Measurements from ENCODE around the gene SLC6A4. TPM values are rescaled to one million over a fixed set of nuclear protein-coding genes. Genes with fewer than 3 reads are reported as not detected.

SLC6A4 gene
- polyA plus RNA-seq, 1 of the 3 experiments (the other 2 are of a cell fraction): 0.12 TPM

DNA sequence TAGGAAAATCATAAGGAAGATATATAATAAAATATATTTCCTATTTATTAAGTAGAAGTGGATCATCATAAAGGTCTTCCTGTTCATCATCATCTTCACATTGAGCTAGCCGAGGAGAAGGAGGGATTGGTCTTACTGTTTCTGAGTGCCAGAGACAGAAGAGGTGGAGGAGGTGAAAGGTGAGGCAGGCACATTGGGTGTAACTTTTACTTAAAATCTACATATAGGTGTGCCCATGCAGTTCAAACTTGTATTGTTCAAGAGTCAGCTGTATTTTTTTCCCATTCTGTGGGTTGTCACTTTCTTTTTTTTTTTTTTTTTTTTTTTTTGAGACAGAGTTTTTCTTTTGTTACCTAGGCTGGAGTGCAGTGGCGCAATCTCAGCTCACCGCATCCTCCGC lies 84.0 kb downstream of the SLC6A4 start:
- no peaks in the 10 kb centered on the region for H3K4me1 ChIP-seq (ENCODE audit: control insufficient read depth in 1 of 2, insufficient read depth in 2 of 2, low read depth in 1 of 2, low read length in 1 of 2)
- TF ChIP-seq EZH2phosphoT487 (IDR thresholded peaks at IDR 0.05; ENCODE audit: borderline replicate concordance, low read depth) (no peak), FOSL2 (IDR thresholded peaks at IDR 0.05; ENCODE audit: borderline replicate concordance, low read depth) (no peak), NFIC (IDR thresholded peaks at IDR 0.05; ENCODE audit: borderline replicate concordance) (no peak), YY1 (IDR thresholded peaks at IDR 0.05; ENCODE audit: low read depth) (no peak), SIN3A (IDR thresholded peaks at IDR 0.05; ENCODE audit: borderline replicate concordance, low read depth, low read length) (no peak), FOXM1 (IDR thresholded peaks at IDR 0.05; ENCODE audit: low read depth) (no peak), EP300 (IDR thresholded peaks at IDR 0.05; ENCODE audit: borderline replicate concordance in 1 of 2, low read depth in 1 of 2, low read length in 1 of 2) (no peak)
- TF ChIP-seq, protein P1, sequence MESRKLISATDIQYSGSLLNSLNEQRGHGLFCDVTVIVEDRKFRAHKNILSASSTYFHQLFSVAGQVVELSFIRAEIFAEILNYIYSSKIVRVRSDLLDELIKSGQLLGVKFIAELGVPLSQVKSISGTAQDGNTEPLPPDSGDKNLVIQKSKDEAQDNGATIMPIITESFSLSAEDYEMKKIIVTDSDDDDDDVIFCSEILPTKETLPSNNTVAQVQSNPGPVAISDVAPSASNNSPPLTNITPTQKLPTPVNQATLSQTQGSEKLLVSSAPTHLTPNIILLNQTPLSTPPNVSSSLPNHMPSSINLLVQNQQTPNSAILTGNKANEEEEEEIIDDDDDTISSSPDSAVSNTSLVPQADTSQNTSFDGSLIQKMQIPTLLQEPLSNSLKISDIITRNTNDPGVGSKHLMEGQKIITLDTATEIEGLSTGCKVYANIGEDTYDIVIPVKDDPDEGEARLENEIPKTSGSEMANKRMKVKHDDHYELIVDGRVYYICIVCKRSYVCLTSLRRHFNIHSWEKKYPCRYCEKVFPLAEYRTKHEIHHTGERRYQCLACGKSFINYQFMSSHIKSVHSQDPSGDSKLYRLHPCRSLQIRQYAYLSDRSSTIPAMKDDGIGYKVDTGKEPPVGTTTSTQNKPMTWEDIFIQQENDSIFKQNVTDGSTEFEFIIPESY (IDR thresholded peaks at IDR 0.05; ENCODE audit: borderline replicate concordance, low read depth): no peak
- TF ChIP-seq, protein P2, sequence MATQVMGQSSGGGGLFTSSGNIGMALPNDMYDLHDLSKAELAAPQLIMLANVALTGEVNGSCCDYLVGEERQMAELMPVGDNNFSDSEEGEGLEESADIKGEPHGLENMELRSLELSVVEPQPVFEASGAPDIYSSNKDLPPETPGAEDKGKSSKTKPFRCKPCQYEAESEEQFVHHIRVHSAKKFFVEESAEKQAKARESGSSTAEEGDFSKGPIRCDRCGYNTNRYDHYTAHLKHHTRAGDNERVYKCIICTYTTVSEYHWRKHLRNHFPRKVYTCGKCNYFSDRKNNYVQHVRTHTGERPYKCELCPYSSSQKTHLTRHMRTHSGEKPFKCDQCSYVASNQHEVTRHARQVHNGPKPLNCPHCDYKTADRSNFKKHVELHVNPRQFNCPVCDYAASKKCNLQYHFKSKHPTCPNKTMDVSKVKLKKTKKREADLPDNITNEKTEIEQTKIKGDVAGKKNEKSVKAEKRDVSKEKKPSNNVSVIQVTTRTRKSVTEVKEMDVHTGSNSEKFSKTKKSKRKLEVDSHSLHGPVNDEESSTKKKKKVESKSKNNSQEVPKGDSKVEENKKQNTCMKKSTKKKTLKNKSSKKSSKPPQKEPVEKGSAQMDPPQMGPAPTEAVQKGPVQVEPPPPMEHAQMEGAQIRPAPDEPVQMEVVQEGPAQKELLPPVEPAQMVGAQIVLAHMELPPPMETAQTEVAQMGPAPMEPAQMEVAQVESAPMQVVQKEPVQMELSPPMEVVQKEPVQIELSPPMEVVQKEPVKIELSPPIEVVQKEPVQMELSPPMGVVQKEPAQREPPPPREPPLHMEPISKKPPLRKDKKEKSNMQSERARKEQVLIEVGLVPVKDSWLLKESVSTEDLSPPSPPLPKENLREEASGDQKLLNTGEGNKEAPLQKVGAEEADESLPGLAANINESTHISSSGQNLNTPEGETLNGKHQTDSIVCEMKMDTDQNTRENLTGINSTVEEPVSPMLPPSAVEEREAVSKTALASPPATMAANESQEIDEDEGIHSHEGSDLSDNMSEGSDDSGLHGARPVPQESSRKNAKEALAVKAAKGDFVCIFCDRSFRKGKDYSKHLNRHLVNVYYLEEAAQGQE (IDR thresholded peaks at IDR 0.05; ENCODE audit: low read depth, low read length): no peak
- no peaks in the 10 kb centered on the region; the same call in 1 of the 2 replicates for H4K20me1 ChIP-seq (ENCODE audit: insufficient read depth)
- H3K27me3 ChIP-seq (ENCODE audit: insufficient read depth): no peaks in the 10 kb centered on the region
- H3K9ac ChIP-seq: no peak overlapping the region
- ChIA-PET POLR2A (no interaction called here), CTCF (interaction anchor here (1.9 kb wide), 1 partner anchor 26 kb away, joined by 6 read pairs; no protein-coding TSS in a partner anchor)
- H2AFZ ChIP-seq (ENCODE audit: low read depth): no peak overlapping the region
- H3K36me3 ChIP-seq (replicated peaks in 1 of 2; ENCODE audit: control insufficient read depth in 1 of 2, insufficient read depth in 2 of 2, low read length in 1 of 2): peaks cover 0 to 25% of the 10 kb centered on the region in 2 experiments
- 98% methylated on average over 4 of the region's 4 CpGs for WGBS (ENCODE audit: low lambda C conversion rate)
- peaks cover 97% of the 10 kb centered on the region for H3K79me2 ChIP-seq (ENCODE audit: insufficient read depth)
- H3K4me2 ChIP-seq: no peak overlapping the region
- H3K9me3 ChIP-seq: no peaks in the 10 kb centered on the region
- DNase-seq: no peak
- H3K27ac ChIP-seq (ENCODE audit: low read depth in 2 of 2, low read length in 1 of 2): no peak overlapping the region
- no peaks in the 10 kb centered on the region for H3K9me2 ChIP-seq
- peaks cover 19% of the 10 kb centered on the region for H3F3A ChIP-seq (replicated peaks; ENCODE audit: insufficient read depth)
- H3K4me3 ChIP-seq (ENCODE audit: low read depth in 2 of 2, low read length in 1 of 2): no peak overlapping the region

DNA sequence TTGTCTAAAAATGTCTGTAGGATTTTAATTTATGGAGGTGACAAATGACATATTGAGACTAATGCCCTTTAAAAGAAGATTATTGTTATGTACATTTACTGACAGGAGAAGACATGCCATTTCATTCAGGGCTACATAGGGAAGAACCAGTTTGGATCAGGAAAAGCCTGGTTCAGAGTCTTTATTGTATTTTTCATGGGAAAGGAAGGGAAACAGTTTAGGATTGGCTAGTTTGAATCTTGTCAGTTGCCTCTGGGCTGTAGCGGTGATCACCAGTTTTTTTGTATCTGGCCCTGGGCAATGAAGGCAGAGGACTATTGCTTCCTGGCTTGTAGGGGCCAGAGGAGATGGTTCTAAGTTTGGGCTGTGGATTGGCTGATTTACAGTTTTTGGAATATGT lies 87.1 kb downstream of the SLC6A4 start:
- ChIA-PET POLR2A (interaction anchor here (0.7 kb wide), 1 partner anchor 16 kb away, joined by 3 read pairs; no protein-coding TSS in a partner anchor), CTCF (no interaction called here)
- Histone ChIP-seq H3K27me3 (ENCODE audit: insufficient read depth) (no peaks in the 10 kb centered on the region), H2AFZ (ENCODE audit: low read depth) (no peak overlapping the region), H3K36me3 (replicated peaks in 1 of 2; ENCODE audit: control insufficient read depth in 1 of 2, insufficient read depth in 2 of 2, low read length in 1 of 2) (peaks cover 0 to 19% of the 10 kb centered on the region in 2 experiments), H3K9ac (no peak overlapping the region), H3K4me1 (ENCODE audit: control insufficient read depth in 1 of 2, insufficient read depth in 2 of 2, low read depth in 1 of 2, low read length in 1 of 2) (no peaks in the 10 kb centered on the region), H3K4me3 (ENCODE audit: low read depth in 2 of 2, low read length in 1 of 2) (no peak overlapping the region), H3F3A (replicated peaks; ENCODE audit: insufficient read depth) (peaks cover 19% of the 10 kb centered on the region), H3K27ac (ENCODE audit: low read depth in 2 of 2, low read length in 1 of 2) (no peak overlapping the region), H3K9me3 (no peaks in the 10 kb centered on the region), H4K20me1 (ENCODE audit: insufficient read depth) (peaks cover 2% of the 10 kb centered on the region), H3K79me2 (ENCODE audit: insufficient read depth) (peaks cover 99% of the 10 kb centered on the region), H3K4me2 (no peak overlapping the region), H3K9me2 (no peaks in the 10 kb centered on the region)
- no peak for DNase-seq
- TF ChIP-seq, protein P3, sequence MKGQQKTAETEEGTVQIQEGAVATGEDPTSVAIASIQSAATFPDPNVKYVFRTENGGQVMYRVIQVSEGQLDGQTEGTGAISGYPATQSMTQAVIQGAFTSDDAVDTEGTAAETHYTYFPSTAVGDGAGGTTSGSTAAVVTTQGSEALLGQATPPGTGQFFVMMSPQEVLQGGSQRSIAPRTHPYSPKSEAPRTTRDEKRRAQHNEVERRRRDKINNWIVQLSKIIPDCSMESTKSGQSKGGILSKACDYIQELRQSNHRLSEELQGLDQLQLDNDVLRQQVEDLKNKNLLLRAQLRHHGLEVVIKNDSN (IDR thresholded peaks at IDR 0.05; ENCODE audit: borderline replicate concordance, low read depth): no peak
- TF ChIP-seq, protein P4, sequence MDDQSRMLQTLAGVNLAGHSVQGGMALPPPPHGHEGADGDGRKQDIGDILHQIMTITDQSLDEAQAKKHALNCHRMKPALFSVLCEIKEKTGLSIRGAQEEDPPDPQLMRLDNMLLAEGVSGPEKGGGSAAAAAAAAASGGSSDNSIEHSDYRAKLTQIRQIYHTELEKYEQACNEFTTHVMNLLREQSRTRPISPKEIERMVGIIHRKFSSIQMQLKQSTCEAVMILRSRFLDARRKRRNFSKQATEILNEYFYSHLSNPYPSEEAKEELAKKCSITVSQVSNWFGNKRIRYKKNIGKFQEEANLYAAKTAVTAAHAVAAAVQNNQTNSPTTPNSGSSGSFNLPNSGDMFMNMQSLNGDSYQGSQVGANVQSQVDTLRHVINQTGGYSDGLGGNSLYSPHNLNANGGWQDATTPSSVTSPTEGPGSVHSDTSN (IDR thresholded peaks at IDR 0.05): no peak
- TF ChIP-seq GATA2 (CRISPR knock-in tag; IDR thresholded peaks at IDR 0.05) (no peak), TAF1 (IDR thresholded peaks at IDR 0.05; ENCODE audit: borderline replicate concordance, low read depth, low read length) (no peak)
- TF ChIP-seq, protein P5, sequence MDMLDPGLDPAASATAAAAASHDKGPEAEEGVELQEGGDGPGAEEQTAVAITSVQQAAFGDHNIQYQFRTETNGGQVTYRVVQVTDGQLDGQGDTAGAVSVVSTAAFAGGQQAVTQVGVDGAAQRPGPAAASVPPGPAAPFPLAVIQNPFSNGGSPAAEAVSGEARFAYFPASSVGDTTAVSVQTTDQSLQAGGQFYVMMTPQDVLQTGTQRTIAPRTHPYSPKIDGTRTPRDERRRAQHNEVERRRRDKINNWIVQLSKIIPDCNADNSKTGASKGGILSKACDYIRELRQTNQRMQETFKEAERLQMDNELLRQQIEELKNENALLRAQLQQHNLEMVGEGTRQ (IDR thresholded peaks at IDR 0.05; ENCODE audit: borderline replicate concordance, low read depth, low read length): no peak
- 100% methylated on average over 1 of the region's 1 CpG for WGBS (ENCODE audit: low lambda C conversion rate)
